LNCAP (cell line): ENCODE data around the gene PON1.

Experiments
- TF ChIP-seq, protein P1 (sequence below): fragments of 450-650 bp; IDR thresholded peaks from 2 replicates; pipeline ENCODE4 v1.5.1; 2017; ENCODE audit warnings: mild to moderate bottlenecking

Gene PON1

GRCh38 chr7:95323410-95324129, 762 bp downstream of the PON1 start:
- TF ChIP-seq, protein P1, sequence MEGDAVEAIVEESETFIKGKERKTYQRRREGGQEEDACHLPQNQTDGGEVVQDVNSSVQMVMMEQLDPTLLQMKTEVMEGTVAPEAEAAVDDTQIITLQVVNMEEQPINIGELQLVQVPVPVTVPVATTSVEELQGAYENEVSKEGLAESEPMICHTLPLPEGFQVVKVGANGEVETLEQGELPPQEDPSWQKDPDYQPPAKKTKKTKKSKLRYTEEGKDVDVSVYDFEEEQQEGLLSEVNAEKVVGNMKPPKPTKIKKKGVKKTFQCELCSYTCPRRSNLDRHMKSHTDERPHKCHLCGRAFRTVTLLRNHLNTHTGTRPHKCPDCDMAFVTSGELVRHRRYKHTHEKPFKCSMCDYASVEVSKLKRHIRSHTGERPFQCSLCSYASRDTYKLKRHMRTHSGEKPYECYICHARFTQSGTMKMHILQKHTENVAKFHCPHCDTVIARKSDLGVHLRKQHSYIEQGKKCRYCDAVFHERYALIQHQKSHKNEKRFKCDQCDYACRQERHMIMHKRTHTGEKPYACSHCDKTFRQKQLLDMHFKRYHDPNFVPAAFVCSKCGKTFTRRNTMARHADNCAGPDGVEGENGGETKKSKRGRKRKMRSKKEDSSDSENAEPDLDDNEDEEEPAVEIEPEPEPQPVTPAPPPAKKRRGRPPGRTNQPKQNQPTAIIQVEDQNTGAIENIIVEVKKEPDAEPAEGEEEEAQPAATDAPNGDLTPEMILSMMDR = no peak

GRCh38 chr7:95322854-95323253, 1.5 kb downstream of the PON1 start:
- TF ChIP-seq, protein P1 = no peak

- TF ChIP-seq, protein P1 = no peak
Observed at GRCh38 chr7:95322396-95322795, 1.9 kb downstream of the PON1 start.

DNA sequence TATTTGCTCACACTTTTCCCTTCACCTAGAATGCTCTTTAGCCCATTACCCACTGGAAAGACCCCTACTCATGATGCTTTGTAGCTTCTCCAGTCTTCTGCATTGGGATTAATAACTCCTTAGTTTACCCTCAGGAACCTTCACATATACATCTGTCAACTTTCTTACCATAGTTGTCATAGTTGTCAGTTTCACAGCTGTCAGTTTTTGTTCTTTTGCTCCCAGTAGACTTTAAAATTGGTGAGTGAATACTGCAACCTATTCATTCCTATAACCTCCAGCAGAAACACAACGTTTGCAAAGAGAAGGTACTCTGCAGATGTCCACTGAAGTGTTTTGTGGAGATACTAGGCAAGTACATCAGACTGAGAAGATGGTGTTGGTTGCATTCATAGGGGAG, 2.6 kb downstream of the PON1 start:
- TF ChIP-seq, protein P1 = no peak

- TF ChIP-seq, protein P1 = no peak
Observed at GRCh38 chr7:95320651-95321050, 3.7 kb downstream of the PON1 start.

- TF ChIP-seq, protein P1 = no peak
Observed at GRCh38 chr7:95319570-95319969, 4.8 kb downstream of the PON1 start.

DNA sequence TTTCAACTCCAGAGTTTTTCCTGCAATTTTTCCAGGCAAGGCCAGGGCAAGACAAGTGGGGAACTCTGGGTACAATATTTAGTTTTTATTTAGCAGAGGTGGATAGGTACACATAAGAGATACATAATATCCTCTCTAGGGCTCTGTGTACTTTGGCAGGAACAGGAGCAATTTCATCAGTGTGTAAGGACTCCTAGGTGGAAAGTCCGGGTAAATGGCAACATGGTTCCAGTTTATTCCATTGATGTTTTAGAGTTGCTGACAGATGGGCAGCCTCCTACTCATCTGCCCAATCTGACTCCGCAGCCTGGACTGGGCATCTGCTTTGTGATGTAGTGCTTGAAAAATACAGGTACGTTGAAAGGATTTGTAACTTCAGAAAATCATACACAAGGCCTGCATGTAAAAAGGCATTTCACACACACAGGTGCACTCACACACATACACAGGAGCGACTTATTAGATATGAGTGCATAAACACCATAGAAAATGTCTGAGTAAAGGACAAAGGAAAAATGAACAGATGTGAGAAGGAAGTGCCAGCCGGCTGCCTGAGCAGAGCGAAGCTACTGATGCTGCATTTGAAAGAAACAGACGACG, 5.7 kb downstream of the PON1 start:
- TF ChIP-seq, protein P1 = no peak
